Measurements from ENCODE around the gene ACAD11.

DNA sequence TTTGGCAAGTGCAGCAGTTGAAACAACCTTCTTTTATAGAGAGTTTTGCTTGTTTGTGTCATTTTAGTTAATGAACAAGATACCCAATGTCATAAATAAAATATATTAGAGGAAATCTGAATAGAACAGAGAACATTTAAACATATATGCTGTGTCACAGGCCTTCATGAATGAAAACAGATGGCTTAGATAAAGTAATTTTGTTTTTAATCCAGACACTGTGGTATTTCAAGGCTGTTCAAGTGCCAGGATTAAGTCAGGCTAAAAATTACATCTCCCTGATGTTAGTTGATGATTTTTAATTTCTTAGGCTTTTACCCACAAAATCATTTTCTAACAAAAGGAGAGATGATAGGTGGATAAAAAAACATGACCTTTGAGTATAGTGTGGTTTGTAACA is 67.4 kb downstream of the ACAD11 start:
- TF ChIP-seq EZH2 (IDR thresholded peaks at IDR 0.05; ENCODE audit: insufficient read depth, poor library complexity, severe bottlenecking) = no peak
- TF ChIP-seq EZH2phosphoT487 (IDR thresholded peaks at IDR 0.05; ENCODE audit: insufficient read depth, low read depth) = no peak
